ENCODE measurements around the gene RTP3. TPM values are rescaled to one million over a fixed set of nuclear protein-coding genes. Genes with fewer than 3 reads are reported as not detected.
A peak's percentile ranks its signal among the peaks of the same experiment; 100 is the strongest.

RTP3 gene
- total and polyA plus RNA-seq, 4 donors, result not detected

DNA sequence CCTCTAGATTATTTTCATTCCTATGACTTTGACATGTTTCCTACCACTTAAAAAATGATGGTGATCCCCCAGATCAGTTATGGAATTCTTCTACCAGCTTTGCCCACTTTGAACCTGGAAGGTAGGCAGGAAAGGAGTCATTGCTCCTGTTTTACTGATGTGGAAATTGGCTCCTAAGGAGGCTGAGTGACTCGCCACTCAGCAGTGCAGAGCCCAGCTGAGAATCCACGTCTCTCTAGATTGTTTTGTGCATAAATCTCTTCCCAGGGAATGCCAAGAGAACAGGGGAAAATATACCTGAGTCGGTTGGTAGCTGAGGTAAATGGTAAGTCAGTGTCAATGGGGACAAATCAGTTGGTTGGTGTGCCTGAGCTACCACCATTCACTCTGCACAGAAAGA, 37.7 kb upstream of the RTP3 start:
- Histone ChIP-seq H3K27ac (ENCODE audit: low read depth in 1 of 2, low read length in 2 of 2) (no peak overlapping the region), H3K36me3 (ENCODE audit: control insufficient read depth in 1 of 2, insufficient read depth in 2 of 2, low read length in 1 of 2) (no peaks in the 10 kb centered on the region), H3K27me3 (ENCODE audit: control insufficient read depth in 1 of 2, insufficient read depth in 2 of 2, low read length in 1 of 2) (peaks cover 0 to 2% of the 10 kb centered on the region in 2 donors), H3K9me3 (ENCODE audit: control insufficient read depth, low read length) (peaks cover 2% of the 10 kb centered on the region), H3K4me3 (ENCODE audit: low read length in 2 of 2) (no peak overlapping the region), H3K4me1 (ENCODE audit: control insufficient read depth in 1 of 2, insufficient read depth in 2 of 2, low read length in 2 of 2) (no peaks in the 10 kb centered on the region)
- ATAC-seq (ENCODE audit: low FRiP score) (no peak), DNase-seq (no peak)
- 62 to 63% methylated on average over 3 of the region's 3 CpGs for WGBS, 2 donors
- intact Hi-C loops (cut with DNase I), result no loop called here

DNA sequence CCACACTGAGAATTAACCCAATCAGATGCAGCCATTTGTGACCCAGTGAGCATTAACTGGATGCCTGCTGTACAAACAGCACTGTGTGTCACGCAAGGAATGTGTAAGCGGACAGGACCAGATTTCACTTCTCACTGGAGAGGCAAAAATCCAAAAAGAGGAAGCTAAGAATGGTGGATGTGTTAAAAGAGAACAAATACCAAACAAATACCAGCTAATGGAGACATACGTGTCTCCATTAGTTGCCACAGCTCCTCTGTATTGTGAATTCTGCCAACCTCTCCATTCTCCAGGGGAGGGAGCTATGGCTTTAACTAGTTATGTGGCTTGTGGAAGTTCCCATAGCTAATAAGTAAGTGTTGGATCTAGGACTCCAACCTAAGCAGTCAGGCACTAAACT, 35.7 kb upstream of the RTP3 start:
- ATAC-seq (ENCODE audit: low FRiP score), result no peak
- WGBS, 2 donors, result 61 to 69% methylated on average over 3 of the region's 3 CpGs
- Histone ChIP-seq H3K36me3 (ENCODE audit: control insufficient read depth in 1 of 2, insufficient read depth in 2 of 2, low read length in 1 of 2) (no peaks in the 10 kb centered on the region), H3K9me3 (ENCODE audit: control insufficient read depth, low read length) (peaks cover 2% of the 10 kb centered on the region), H3K27me3 (ENCODE audit: control insufficient read depth in 1 of 2, insufficient read depth in 2 of 2, low read length in 1 of 2) (peaks cover 0 to 2% of the 10 kb centered on the region in 2 donors), H3K27ac (ENCODE audit: low read depth in 1 of 2, low read length in 2 of 2) (no peak overlapping the region), H3K4me1 (ENCODE audit: control insufficient read depth in 1 of 2, insufficient read depth in 2 of 2, low read length in 2 of 2) (no peaks in the 10 kb centered on the region), H3K4me3 (ENCODE audit: low read length in 2 of 2) (no peak overlapping the region)
- intact Hi-C loops (cut with DNase I), result no loop called here
- no peak for DNase-seq

DNA sequence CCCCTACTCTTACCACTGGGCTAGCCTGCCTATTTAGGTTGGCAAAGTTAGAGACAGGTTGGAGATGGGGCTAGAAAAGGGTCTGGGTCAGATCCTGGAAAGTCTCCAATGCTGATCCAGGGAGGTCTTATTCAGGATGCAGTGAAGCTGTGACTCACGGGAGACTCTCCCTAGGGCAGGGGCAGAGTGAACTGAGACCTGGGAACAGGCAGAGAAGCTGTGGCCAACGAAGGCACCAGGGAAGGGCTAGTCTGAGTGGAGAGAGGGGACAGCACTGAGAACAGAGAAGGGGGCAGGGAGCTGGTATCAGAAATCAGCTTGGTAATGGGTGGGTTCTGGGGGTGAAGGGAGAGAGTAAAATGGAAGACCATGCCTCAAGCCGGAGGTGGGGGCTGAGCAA, 35.3 kb upstream of the RTP3 start:
- Histone ChIP-seq H3K36me3 (ENCODE audit: control insufficient read depth in 1 of 2, insufficient read depth in 2 of 2, low read length in 1 of 2) (no peaks in the 10 kb centered on the region), H3K27me3 (ENCODE audit: control insufficient read depth in 1 of 2, insufficient read depth in 2 of 2, low read length in 1 of 2) (peaks cover 0 to 2% of the 10 kb centered on the region in 2 donors), H3K4me3 (ENCODE audit: low read length in 2 of 2) (no peak overlapping the region), H3K27ac (ENCODE audit: low read depth in 1 of 2, low read length in 2 of 2) (no peak overlapping the region), H3K4me1 (ENCODE audit: control insufficient read depth in 1 of 2, insufficient read depth in 2 of 2, low read length in 2 of 2) (no peaks in the 10 kb centered on the region), H3K9me3 (ENCODE audit: control insufficient read depth, low read length) (peaks cover 2% of the 10 kb centered on the region)
- intact Hi-C loops (cut with DNase I), result no loop called here
- no peak for ATAC-seq (ENCODE audit: low FRiP score)
- DNase-seq, result no peak
- 58 to 59% methylated on average over 3 of the region's 3 CpGs for WGBS, 2 donors

DNA sequence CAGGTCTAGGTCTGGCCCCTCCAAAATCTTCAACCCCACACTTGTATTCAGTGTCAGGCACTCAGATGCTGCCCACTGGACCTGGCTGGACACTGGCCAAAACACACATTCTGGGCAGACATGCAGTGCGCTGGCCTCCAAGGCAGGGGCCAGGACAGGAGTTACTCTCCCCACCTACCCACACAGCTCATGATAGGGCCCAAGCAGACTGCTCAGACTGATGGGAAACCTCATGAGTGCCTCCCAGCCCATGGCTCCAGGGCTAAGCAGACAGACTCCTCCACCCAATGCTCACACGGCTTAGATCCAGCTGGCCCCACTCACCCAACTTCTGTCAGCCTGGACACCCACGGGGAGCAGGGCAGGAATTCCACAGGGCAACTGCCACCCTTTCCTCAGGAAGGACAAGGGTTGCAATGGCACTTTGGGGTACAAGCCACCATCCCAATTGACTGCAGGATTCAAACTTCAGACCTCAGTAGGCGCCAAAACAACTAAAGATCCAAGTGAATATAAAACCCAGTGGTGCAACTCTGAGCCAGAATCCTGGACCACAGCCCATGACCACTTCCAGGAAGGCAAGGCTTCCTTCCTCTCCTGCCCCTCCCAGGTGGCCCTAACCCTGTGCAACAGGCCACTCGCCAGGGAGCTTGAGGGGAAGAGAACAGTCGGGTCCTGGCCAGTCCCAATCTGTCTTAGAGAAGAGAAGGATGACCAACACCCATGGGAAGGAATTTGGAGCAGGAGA, 34.5 kb upstream of the RTP3 start:
- Histone ChIP-seq H3K27ac (ENCODE audit: low read depth in 1 of 2, low read length in 2 of 2) (no peak overlapping the region), H3K4me3 (ENCODE audit: low read length in 2 of 2) (no peak overlapping the region), H3K9me3 (ENCODE audit: control insufficient read depth, low read length) (peaks cover 2% of the 10 kb centered on the region), H3K4me1 (ENCODE audit: control insufficient read depth in 1 of 2, insufficient read depth in 2 of 2, low read length in 2 of 2) (no peaks in the 10 kb centered on the region), H3K27me3 (ENCODE audit: control insufficient read depth in 1 of 2, insufficient read depth in 2 of 2, low read length in 1 of 2) (peaks cover 0 to 2% of the 10 kb centered on the region in 2 donors), H3K36me3 (ENCODE audit: control insufficient read depth in 1 of 2, insufficient read depth in 2 of 2, low read length in 1 of 2) (no peaks in the 10 kb centered on the region)
- peak; percentile 49 for ATAC-seq (ENCODE audit: low FRiP score)
- intact Hi-C loops (cut with DNase I), result no loop called here
- 48 to 54% methylated on average over 6 of the region's 6 CpGs for WGBS, 2 donors
- DNase-seq, result no peak

DNA sequence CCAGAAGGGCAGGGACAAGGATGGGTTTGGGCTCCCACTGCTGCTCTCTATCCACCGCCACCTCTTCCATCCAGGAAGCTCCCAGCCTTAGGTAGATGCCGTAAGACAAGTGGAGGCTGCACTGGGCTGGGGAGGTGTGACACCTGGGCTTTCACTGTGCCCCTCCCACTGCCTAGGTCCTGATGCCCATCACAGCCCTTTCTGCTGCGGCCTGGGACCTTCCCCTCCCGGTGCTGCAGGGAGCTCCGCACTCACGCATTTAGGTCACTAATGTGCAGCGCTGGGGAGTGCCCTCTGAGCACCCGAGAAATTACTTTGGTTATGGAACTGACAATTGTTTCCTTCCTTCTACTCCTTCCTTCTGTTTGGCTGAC, 33.9 kb upstream of the RTP3 start:
- intact Hi-C loops (cut with DNase I), result no loop called here
- no peak for ATAC-seq (ENCODE audit: low FRiP score)
- Histone ChIP-seq H3K27me3 (ENCODE audit: control insufficient read depth in 1 of 2, insufficient read depth in 2 of 2, low read length in 1 of 2) (peaks cover 0 to 2% of the 10 kb centered on the region in 2 donors), H3K4me3 (ENCODE audit: low read length in 2 of 2) (no peak overlapping the region), H3K9me3 (ENCODE audit: control insufficient read depth, low read length) (peaks cover 2% of the 10 kb centered on the region), H3K4me1 (ENCODE audit: control insufficient read depth in 1 of 2, insufficient read depth in 2 of 2, low read length in 2 of 2) (no peaks in the 10 kb centered on the region), H3K27ac (ENCODE audit: low read depth in 1 of 2, low read length in 2 of 2) (no peak overlapping the region), H3K36me3 (ENCODE audit: control insufficient read depth in 1 of 2, insufficient read depth in 2 of 2, low read length in 1 of 2) (no peaks in the 10 kb centered on the region)
- peak in 1 of 2 donors; percentile 59 for DNase-seq
- 64 to 78% methylated on average over 8 of the region's 8 CpGs for WGBS, 2 donors

DNA sequence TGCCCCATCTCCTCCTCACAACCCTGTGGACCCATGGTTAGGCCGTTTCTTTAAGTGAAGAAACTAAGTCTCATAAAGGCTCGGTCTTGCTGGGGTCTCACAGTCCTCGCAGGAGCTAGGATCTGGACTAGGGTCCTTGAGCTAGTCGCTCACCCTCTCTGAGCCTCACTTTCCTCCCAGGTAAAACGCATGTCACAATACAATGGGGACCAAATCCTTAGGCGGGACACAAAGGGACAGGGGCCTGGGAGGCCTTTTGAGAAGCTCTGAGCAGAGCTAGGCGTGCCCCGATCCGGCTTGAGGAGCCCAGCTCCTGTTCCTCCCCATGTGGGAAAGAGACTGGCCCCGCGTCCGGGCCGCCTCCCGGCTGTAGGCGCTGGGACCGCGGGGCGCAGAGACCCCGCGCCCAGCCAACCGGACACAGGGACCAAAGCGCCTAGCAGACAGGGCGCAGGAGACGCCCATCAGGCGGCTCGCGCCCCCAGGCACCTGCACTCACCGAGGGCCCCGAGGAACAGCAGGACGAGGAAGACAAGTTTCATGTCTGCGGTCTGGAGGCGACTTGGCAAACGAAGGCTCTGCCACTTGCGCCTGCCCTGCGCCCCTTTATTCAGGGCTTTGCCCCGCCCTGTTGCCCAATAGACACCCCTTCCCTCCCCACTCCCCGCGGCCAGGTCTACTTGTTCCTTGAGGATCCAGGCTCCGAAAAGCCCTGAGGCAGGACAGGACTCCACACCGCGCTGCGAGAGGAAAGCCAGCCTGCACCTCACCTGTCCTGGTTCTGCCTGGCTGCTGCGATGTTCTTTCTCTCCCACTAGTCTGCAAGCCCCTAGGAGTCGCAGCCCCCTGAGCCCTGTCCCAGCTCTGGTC, 33.2 kb upstream of the RTP3 start, which contains the start of gene LTF:
TSS of gene LTF (minus strand) at position 580 of the 870 bp plus-strand sequence. CDS start at position 542, 38 bp downstream.
- peak in 1 of 2 donors; percentile 71 for DNase-seq
- intact Hi-C loops (cut with DNase I), result no loop called here
- H3K27ac ChIP-seq (ENCODE audit: low read depth in 1 of 2, low read length in 2 of 2), result no peak within 1 kb of the TSS
- peaks cover 2% of the 10 kb centered on the region for H3K9me3 ChIP-seq (ENCODE audit: control insufficient read depth, low read length)
- 12% methylated on average over 32 to 44 of the region's 44 CpGs for WGBS, 2 donors
- no peaks in the 10 kb centered on the region for H3K4me1 ChIP-seq (ENCODE audit: control insufficient read depth in 1 of 2, insufficient read depth in 2 of 2, low read length in 2 of 2)
- H3K36me3 ChIP-seq (ENCODE audit: control insufficient read depth in 1 of 2, insufficient read depth in 2 of 2, low read length in 1 of 2), result no peaks in the 10 kb centered on the region
- H3K4me3 ChIP-seq (ENCODE audit: low read length in 2 of 2), result no peak within 1 kb of the TSS
- no peak for ATAC-seq (ENCODE audit: low FRiP score)
- H3K27me3 ChIP-seq (ENCODE audit: control insufficient read depth in 1 of 2, insufficient read depth in 2 of 2, low read length in 1 of 2), result peaks cover 0 to 2% of the 10 kb centered on the region in 2 donors

DNA sequence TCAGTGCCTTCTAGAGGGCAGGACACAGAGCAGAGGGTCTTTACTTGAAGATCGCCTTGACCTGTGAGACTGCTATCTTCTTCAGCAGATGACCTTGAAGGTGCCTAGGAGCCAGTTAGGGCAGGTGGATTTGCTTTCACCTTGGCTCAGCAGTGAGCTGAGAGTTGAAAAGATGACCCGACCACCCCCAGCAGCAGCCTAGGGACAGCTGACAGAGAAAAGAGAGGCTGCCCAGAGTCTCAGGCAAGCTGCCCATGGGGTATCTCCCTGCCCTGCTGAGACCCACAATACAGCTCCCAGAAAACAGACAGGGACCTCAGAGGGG, 32.6 kb upstream of the RTP3 start:
- Histone ChIP-seq H3K4me3 (ENCODE audit: low read length in 2 of 2) (no peak overlapping the region), H3K27me3 (ENCODE audit: control insufficient read depth in 1 of 2, insufficient read depth in 2 of 2, low read length in 1 of 2) (peaks cover 0 to 2% of the 10 kb centered on the region in 2 donors), H3K9me3 (ENCODE audit: control insufficient read depth, low read length) (peaks cover 2% of the 10 kb centered on the region), H3K4me1 (ENCODE audit: control insufficient read depth in 1 of 2, insufficient read depth in 2 of 2, low read length in 2 of 2) (no peaks in the 10 kb centered on the region), H3K27ac (ENCODE audit: low read depth in 1 of 2, low read length in 2 of 2) (no peak overlapping the region), H3K36me3 (ENCODE audit: control insufficient read depth in 1 of 2, insufficient read depth in 2 of 2, low read length in 1 of 2) (no peaks in the 10 kb centered on the region)
- WGBS, 2 donors, result 28 to 51% methylated on average over 2 of the region's 2 CpGs
- ATAC-seq (ENCODE audit: low FRiP score) (no peak), DNase-seq (no peak)
- intact Hi-C loops (cut with DNase I), result no loop called here

DNA sequence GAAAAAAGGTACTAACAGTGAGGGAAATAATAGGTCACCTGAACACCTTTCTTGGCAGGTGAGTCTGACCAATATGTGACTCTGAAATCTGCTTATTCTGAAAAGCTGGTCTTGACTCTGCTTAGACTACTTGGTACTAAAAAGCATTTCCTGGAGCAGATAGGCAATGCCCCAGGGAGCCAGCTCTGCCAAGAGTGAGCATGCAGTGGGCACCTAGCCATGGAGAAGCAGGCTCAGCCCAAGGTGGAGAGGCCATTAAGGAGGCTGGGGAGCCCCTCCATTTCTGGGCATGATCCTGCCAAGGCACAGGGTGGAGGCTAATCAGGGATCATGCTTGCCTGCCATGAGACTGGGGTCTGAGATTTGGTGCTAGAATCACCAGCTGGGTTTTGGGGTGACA, 31.5 kb upstream of the RTP3 start:
- Histone ChIP-seq H3K27me3 (ENCODE audit: control insufficient read depth in 1 of 2, insufficient read depth in 2 of 2, low read length in 1 of 2) (peaks cover 0 to 2% of the 10 kb centered on the region in 2 donors), H3K4me1 (ENCODE audit: control insufficient read depth in 1 of 2, insufficient read depth in 2 of 2, low read length in 2 of 2) (no peaks in the 10 kb centered on the region), H3K36me3 (ENCODE audit: control insufficient read depth in 1 of 2, insufficient read depth in 2 of 2, low read length in 1 of 2) (no peaks in the 10 kb centered on the region), H3K27ac (ENCODE audit: low read depth in 1 of 2, low read length in 2 of 2) (no peak overlapping the region), H3K4me3 (ENCODE audit: low read length in 2 of 2) (no peak overlapping the region), H3K9me3 (ENCODE audit: control insufficient read depth, low read length) (peaks cover 2% of the 10 kb centered on the region)
- ATAC-seq (ENCODE audit: low FRiP score) (no peak), DNase-seq (peak in 1 of 2 donors; percentile 69)
- intact Hi-C loops (cut with DNase I), result no loop called here
